Stomach (tissue), 4 donors: ENCODE results near the gene GALNT13.

Experiments
- EP300 ChIP-seq: sonication (generic); formaldehyde crosslinking; IDR thresholded peaks from one replicate; pipeline ENCODE4 v1.6.1; 2017; ENCODE audit warnings: antibody characterized with exemption
- POLR2A ChIP-seq, 4 donors: fragments of 450-650 bp; IDR thresholded peaks; one replicate each; pipeline ENCODE4 v1.6.1; 2016; ENCODE audit warnings: antibody characterized with exemption in 4 of 4, control low read depth in 2 of 4, mild to moderate bottlenecking in 1 of 4, moderate library complexity in 1 of 4
- POLR2AphosphoS5 ChIP-seq, 3 donors: sonication (generic); formaldehyde crosslinking; IDR thresholded peaks; one replicate each; pipeline ENCODE4 v1.6.1; 2016; ENCODE audit warnings: antibody characterized with exemption in 3 of 3
- TF ChIP-seq, protein P1 (sequence below), 7 experiments: fragments of 450-650 bp in 4 of 7; fragments of 200-600 bp in 3 of 7; sonication (generic) in 3 of 7; IDR thresholded peaks; one replicate each; pipeline ENCODE4 v1.5.1; 2016 to 2019; ENCODE audit warnings: antibody characterized with exemption in 7 of 7, control low read depth in 2 of 7, mild to moderate bottlenecking in 1 of 7

GRCh38 chr2:153872311-153873051, 759 bp downstream of the GALNT13 start:
- TF ChIP-seq EP300 (no peak), POLR2A (IDR thresholded peaks at IDR 0.05) (no peak), POLR2AphosphoS5 (IDR thresholded peaks at IDR 0.05) (no peak)
- TF ChIP-seq, protein P1, sequence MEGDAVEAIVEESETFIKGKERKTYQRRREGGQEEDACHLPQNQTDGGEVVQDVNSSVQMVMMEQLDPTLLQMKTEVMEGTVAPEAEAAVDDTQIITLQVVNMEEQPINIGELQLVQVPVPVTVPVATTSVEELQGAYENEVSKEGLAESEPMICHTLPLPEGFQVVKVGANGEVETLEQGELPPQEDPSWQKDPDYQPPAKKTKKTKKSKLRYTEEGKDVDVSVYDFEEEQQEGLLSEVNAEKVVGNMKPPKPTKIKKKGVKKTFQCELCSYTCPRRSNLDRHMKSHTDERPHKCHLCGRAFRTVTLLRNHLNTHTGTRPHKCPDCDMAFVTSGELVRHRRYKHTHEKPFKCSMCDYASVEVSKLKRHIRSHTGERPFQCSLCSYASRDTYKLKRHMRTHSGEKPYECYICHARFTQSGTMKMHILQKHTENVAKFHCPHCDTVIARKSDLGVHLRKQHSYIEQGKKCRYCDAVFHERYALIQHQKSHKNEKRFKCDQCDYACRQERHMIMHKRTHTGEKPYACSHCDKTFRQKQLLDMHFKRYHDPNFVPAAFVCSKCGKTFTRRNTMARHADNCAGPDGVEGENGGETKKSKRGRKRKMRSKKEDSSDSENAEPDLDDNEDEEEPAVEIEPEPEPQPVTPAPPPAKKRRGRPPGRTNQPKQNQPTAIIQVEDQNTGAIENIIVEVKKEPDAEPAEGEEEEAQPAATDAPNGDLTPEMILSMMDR (IDR thresholded peaks at IDR 0.05) = no peak
